ENCODE measurements around the gene ATAD5. TPM values are rescaled to one million over a fixed set of nuclear protein-coding genes. Genes with fewer than 3 reads are reported as not detected.

The ATAD5 gene
- polyA plus RNA-seq, 1 donor from 2014 or later, result 6.3 TPM

DNA sequence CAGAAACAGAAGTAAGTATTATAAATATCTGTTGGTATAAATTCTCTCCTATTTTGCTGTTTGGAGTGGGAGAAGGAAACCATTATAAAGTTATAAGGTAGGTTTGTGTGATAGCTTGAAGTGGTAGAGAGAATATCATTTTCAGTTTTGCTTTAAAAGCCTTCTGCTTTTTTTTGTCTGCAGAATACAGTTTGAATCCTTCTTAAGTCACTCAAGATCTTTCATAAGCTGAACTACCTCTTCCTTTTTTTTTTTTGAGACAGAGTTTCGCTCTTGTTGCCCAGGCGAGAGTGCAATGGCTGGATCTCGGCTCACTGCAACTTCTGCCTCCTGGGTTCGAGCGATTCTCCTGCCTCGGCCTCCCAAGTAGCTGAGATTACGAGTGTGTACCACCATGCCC, 9.0 kb downstream of the ATAD5 start:
- Histone ChIP-seq H3K9me3 (ENCODE audit: low read length) (no peaks in the 10 kb centered on the region), H3K4me3 (ENCODE audit: low read length) (no peak overlapping the region), H3K4me2 (ENCODE audit: low read length) (no peak overlapping the region), H3K9me2 (ENCODE audit: insufficient read depth, low read length) (no peaks in the 10 kb centered on the region), H3K27ac (ENCODE audit: low read length) (no peak overlapping the region), H3K36me3 (ENCODE audit: insufficient read depth, low read length) (no peaks in the 10 kb centered on the region), H2AFZ (ENCODE audit: low read depth, low read length) (no peak overlapping the region), H3K79me2 (replicated peaks; ENCODE audit: insufficient read depth, low read length) (no peaks in the 10 kb centered on the region), H3K27me3 (ENCODE audit: insufficient read depth, low read depth, low read length) (no peaks in the 10 kb centered on the region), H3F3A (ENCODE audit: insufficient read depth, low read length, poor library complexity, severe bottlenecking) (no peaks in the 10 kb centered on the region), H4K20me1 (ENCODE audit: insufficient read depth) (no peaks in the 10 kb centered on the region), H3K9ac (ENCODE audit: low read length) (no peak overlapping the region)
- TF ChIP-seq, protein P1, sequence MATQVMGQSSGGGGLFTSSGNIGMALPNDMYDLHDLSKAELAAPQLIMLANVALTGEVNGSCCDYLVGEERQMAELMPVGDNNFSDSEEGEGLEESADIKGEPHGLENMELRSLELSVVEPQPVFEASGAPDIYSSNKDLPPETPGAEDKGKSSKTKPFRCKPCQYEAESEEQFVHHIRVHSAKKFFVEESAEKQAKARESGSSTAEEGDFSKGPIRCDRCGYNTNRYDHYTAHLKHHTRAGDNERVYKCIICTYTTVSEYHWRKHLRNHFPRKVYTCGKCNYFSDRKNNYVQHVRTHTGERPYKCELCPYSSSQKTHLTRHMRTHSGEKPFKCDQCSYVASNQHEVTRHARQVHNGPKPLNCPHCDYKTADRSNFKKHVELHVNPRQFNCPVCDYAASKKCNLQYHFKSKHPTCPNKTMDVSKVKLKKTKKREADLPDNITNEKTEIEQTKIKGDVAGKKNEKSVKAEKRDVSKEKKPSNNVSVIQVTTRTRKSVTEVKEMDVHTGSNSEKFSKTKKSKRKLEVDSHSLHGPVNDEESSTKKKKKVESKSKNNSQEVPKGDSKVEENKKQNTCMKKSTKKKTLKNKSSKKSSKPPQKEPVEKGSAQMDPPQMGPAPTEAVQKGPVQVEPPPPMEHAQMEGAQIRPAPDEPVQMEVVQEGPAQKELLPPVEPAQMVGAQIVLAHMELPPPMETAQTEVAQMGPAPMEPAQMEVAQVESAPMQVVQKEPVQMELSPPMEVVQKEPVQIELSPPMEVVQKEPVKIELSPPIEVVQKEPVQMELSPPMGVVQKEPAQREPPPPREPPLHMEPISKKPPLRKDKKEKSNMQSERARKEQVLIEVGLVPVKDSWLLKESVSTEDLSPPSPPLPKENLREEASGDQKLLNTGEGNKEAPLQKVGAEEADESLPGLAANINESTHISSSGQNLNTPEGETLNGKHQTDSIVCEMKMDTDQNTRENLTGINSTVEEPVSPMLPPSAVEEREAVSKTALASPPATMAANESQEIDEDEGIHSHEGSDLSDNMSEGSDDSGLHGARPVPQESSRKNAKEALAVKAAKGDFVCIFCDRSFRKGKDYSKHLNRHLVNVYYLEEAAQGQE (IDR thresholded peaks at IDR 0.05; ENCODE audit: borderline replicate concordance), result no peak

DNA sequence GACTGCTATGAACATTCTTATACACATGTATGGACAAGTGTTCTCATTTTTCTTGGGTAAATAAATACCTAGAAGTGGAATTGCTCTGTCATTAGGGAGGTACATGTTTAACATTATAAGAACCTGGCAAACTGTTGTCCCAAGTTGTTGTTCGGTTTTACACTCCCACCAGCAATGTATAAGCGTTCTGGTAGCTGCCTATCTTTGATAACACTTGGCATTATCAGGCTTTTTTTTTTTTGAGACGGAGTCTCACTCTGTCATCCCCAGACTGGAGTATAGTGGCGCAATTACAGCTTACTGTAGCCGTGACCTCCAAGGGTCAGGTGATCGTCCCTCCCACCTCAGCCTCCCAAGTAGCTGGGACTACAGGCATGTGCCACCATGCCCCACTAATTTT, 16.3 kb downstream of the ATAD5 start:
- H4K20me1 ChIP-seq (ENCODE audit: insufficient read depth), result no peaks in the 10 kb centered on the region
- H3K9me3 ChIP-seq (ENCODE audit: low read length), result no peaks in the 10 kb centered on the region
- H3F3A ChIP-seq (ENCODE audit: insufficient read depth, low read length, poor library complexity, severe bottlenecking), result no peaks in the 10 kb centered on the region
- no peak overlapping the region for H3K4me3 ChIP-seq (ENCODE audit: low read length)
- H3K36me3 ChIP-seq (ENCODE audit: insufficient read depth, low read length), result no peaks in the 10 kb centered on the region
- TF ChIP-seq TAF1 (IDR thresholded peaks at IDR 0.05; ENCODE audit: low read depth) (no peak), POLR2AphosphoS5 (IDR thresholded peaks at IDR 0.05) (no peak), MXI1 (conservative IDR thresholded peaks at IDR 0.05; ENCODE audit: poor library complexity, severe bottlenecking) (no peak), SMC3 (conservative IDR thresholded peaks at IDR 0.05; ENCODE audit: poor library complexity) (no peak), EZH2 (IDR thresholded peaks at IDR 0.05; ENCODE audit: borderline replicate concordance, insufficient read depth, low read length, poor library complexity, severe bottlenecking) (no peak), EP300 (conservative IDR thresholded peaks at IDR 0.05; ENCODE audit: poor library complexity, severe bottlenecking) (no peak), RAD21 (conservative IDR thresholded peaks at IDR 0.05) (no peak)
- TF ChIP-seq, protein P1 (IDR thresholded peaks at IDR 0.05; ENCODE audit: borderline replicate concordance), result no peak
- TF ChIP-seq, protein P2, sequence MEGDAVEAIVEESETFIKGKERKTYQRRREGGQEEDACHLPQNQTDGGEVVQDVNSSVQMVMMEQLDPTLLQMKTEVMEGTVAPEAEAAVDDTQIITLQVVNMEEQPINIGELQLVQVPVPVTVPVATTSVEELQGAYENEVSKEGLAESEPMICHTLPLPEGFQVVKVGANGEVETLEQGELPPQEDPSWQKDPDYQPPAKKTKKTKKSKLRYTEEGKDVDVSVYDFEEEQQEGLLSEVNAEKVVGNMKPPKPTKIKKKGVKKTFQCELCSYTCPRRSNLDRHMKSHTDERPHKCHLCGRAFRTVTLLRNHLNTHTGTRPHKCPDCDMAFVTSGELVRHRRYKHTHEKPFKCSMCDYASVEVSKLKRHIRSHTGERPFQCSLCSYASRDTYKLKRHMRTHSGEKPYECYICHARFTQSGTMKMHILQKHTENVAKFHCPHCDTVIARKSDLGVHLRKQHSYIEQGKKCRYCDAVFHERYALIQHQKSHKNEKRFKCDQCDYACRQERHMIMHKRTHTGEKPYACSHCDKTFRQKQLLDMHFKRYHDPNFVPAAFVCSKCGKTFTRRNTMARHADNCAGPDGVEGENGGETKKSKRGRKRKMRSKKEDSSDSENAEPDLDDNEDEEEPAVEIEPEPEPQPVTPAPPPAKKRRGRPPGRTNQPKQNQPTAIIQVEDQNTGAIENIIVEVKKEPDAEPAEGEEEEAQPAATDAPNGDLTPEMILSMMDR (IDR thresholded peaks at IDR 0.05; ENCODE audit: poor library complexity, severe bottlenecking), result no peak
- H3K9ac ChIP-seq (ENCODE audit: low read length), result no peak overlapping the region
- no peak overlapping the region for H3K27ac ChIP-seq (ENCODE audit: low read length)
- H2AFZ ChIP-seq (ENCODE audit: low read depth, low read length), result no peak overlapping the region
- H3K4me2 ChIP-seq (ENCODE audit: low read length), result no peak overlapping the region
- H3K79me2 ChIP-seq (replicated peaks; ENCODE audit: insufficient read depth, low read length), result no peaks in the 10 kb centered on the region
- no peaks in the 10 kb centered on the region for H3K27me3 ChIP-seq (ENCODE audit: insufficient read depth, low read depth, low read length)
- no peaks in the 10 kb centered on the region for H3K9me2 ChIP-seq (ENCODE audit: insufficient read depth, low read length)

All from neural cell (in vitro differentiated cells).